GM19035 (cell line): ENCODE measurements around the gene ROBO4.

Experiments used
- ATAC-seq: cut with Tn5 transposase; IDR thresholded peaks from one replicate; pipeline ENCODE4 v1.9.1; 2021; ENCODE audit not compliant: unreplicated experiment

ROBO4 gene

GRCh38 chr11:124844664-124845079 is 53.0 kb downstream of the ROBO4 start:
- ATAC-seq, result no peak

- no peak for ATAC-seq
Measured at GRCh38 chr11:124843616-124843910, 54.1 kb downstream of the ROBO4 start.

- ATAC-seq, result no peak
Measured at GRCh38 chr11:124842305-124842704, 55.4 kb downstream of the ROBO4 start.

- ATAC-seq, result no peak
Measured at GRCh38 chr11:124841840-124842239, 55.8 kb downstream of the ROBO4 start.

GRCh38 chr11:124841201-124841600 is 56.5 kb downstream of the ROBO4 start:
- ATAC-seq, result no peak

GRCh38 chr11:124840666-124841065 is 57.0 kb downstream of the ROBO4 start:
- ATAC-seq, result no peak

GRCh38 chr11:124839972-124840621 is 57.6 kb downstream of the ROBO4 start:
- ATAC-seq, result no peak

- ATAC-seq, result no peak
Measured at GRCh38 chr11:124839128-124839971, 58.3 kb downstream of the ROBO4 start.

- ATAC-seq, result no peak
Measured at GRCh38 chr11:124838805-124839127, 58.9 kb downstream of the ROBO4 start.

- ATAC-seq, result no peak
Measured at GRCh38 chr11:124837491-124837856, 60.2 kb downstream of the ROBO4 start.

GRCh38 chr11:124835918-124836317 is 61.7 kb downstream of the ROBO4 start:
- no peak for ATAC-seq

- ATAC-seq, result no peak
Measured at GRCh38 chr11:124834526-124835180, 63.0 kb downstream of the ROBO4 start.
